Spleen (tissue), 11 donors: ENCODE data around the gene ATP5F1A. TPM values are rescaled to one million over a fixed set of nuclear protein-coding genes. Genes with fewer than 3 reads are reported as not detected.
A peak's percentile ranks its signal among the peaks of the same experiment; 100 is the strongest.

Experiments
- DNase-seq: peaks from one replicate; pipeline ENCODE4 v3.0.0-alpha.2; 2020
- H3K27ac ChIP-seq, 8 donors: fragments of 200-600 bp; sonication (generic) in 7 of 8; 1 replicate in 4 of 8; 2 replicates in 4 of 8; pipeline versions ENCODE4 v1.5.0 to v1.8.0; 2016 to 2021; ENCODE audit warnings: inconsistent platforms in 4 of 8, mild to moderate bottlenecking in 4 of 8, moderate library complexity in 1 of 8
- H3K27me3 ChIP-seq, 7 donors: fragments of 200-600 bp; sonication (generic) in 6 of 7; replicated peaks in 1 of 7; 1 replicate in 4 of 7; 2 replicates in 3 of 7; pipeline versions ENCODE4 v1.5.0 to v1.8.0; 2016 to 2021; ENCODE audit warnings: inconsistent platforms in 3 of 7, mild to moderate bottlenecking in 1 of 7
- H3K36me3 ChIP-seq, 6 donors: fragments of 200-600 bp; sonication (generic) in 5 of 6; 1 replicate in 4 of 6; 2 replicates in 2 of 6; pipeline versions ENCODE4 v1.5.0 to v1.8.0; 2016 to 2021; ENCODE audit warnings: inconsistent platforms in 2 of 6
- H3K4me1 ChIP-seq, 6 donors: fragments of 200-600 bp; sonication (generic) in 5 of 6; 1 replicate in 3 of 6; 2 replicates in 3 of 6; pipeline versions ENCODE4 v1.5.0 to v1.8.0; 2016 to 2021; ENCODE audit warnings: inconsistent platforms in 3 of 6
- H3K4me3 ChIP-seq, 8 donors: fragments of 200-600 bp; sonication (generic) in 7 of 8; 1 replicate in 4 of 8; 2 replicates in 4 of 8; pipeline versions ENCODE4 v1.5.0 to v1.8.0; 2016 to 2021; ENCODE audit warnings: inconsistent platforms in 4 of 8, mild to moderate bottlenecking in 4 of 8, moderate library complexity in 2 of 8
- H3K9me3 ChIP-seq, 8 donors: fragments of 200-600 bp; sonication (generic) in 7 of 8; 1 replicate in 4 of 8; 2 replicates in 4 of 8; pipeline versions ENCODE4 v1.5.0 to v1.8.0; 2016 to 2021; ENCODE audit warnings: inconsistent platforms in 4 of 8
- POLR2A ChIP-seq, 3 donors: fragments of 450-650 bp; IDR thresholded peaks; one replicate each; pipeline ENCODE4 v1.5.1; 2017; ENCODE audit warnings: antibody characterized with exemption in 3 of 3, mild to moderate bottlenecking in 1 of 3
- POLR2AphosphoS5 ChIP-seq, 3 donors: sonication (generic); formaldehyde crosslinking; IDR thresholded peaks; one replicate each; pipeline ENCODE4 v1.5.1; 2017; ENCODE audit warnings: antibody characterized with exemption in 3 of 3
- WGBS, 5 donors: extraction: QIAGEN DNeasy Blood & Tissue Kit in 3 of 5; methylation state at CpG; one replicate each; pipeline versions ENCODE4 v1.1.5 to v1.1.7; 2013 to 2018; 5-methylcytosine and 5-hydroxymethylcytosine counted together
- intact Hi-C: fragments of 100-400 bp; cut with DNase I; formaldehyde crosslinking; loops from one replicate; pipeline ENCODE4 v1.15.0; 2023; ENCODE audit warnings: low total_unique reads
- polyA plus RNA-seq, 3 donors: library from polyadenylated mRNA; stranded (reverse); fragments of 200-250 nt; gene quantifications; one replicate each; pipeline ENCODE4 v1.2.1, GENCODE V29; 2013
- total RNA-seq, 7 donors: library from RNA; depleted of rRNA in 3 of 7; stranded (reverse); fragments of >200 nt in 3 of 7; fragmentation: NEBNext Ultra II Directional in 4 of 7; extraction: Animal tissue kit (Norgen Biotek cat#: 25700) in 4 of 7; gene quantifications; one replicate each; pipeline versions ENCODE4 v1.1.0 to v1.2.1, GENCODE V29; 2016 to 2021
- TF ChIP-seq, protein P1 (sequence below), 11 experiments: fragments of 200-600 bp in 7 of 11; fragments of 450-650 bp in 4 of 11; sonication (generic) in 4 of 11; IDR thresholded peaks in 8 of 11; conservative IDR thresholded peaks in 3 of 11; 1 replicate in 7 of 11; 2 replicates in 4 of 11; pipeline versions ENCODE4 v1.4.0 to v1.8.0; 2016 to 2021; ENCODE audit warnings: antibody characterized with exemption in 11 of 11, inconsistent platforms in 4 of 11, mild to moderate bottlenecking in 1 of 11
- donor health status: healthy with polysubstance abuse.
- donor health status: DM: no; HTN: no; CAD: no; lungs with moderate emphysema.
- donor health status: DM: no; HTN: no; CAD: no.
- donor health status: Bipolar disorder and iron deficiency.
- donor health status: healthy.
- donor health status: DM: no; HTN: no; CAD: no.
- donor health status: DM: yes; HTN: yes; CAD: no.

ATP5F1A gene
- total and polyA plus RNA-seq, 10 donors: 188 to 364 (median 269) TPM

DNA sequence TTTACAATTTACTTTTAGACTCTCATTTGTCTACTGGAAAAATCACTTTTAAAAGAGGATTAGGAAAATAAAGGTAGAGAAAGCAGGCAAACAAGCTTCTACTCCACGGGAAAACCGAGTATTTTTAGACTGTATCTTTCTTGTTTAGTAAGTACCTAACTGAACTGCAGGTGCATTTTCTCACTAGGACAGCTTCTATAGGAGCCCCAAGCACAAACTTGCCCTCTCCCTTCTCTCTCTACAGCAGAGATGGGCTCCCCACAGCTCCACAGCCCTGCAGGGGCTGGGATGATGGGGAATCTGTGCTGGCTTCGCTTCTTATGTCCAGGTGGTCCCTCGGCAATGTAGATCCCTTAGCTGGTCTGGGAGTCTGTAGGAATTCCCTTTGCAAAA lies 42.3 kb downstream of the ATP5F1A start:
- no peak for DNase-seq
- Histone ChIP-seq H3K4me3 (no peak overlapping the region), H3K4me1 (peaks cover 16 to 87% (median 47%) of the 10 kb centered on the region in 6 donors), H3K27ac (peak overlapping the region; percentile 64 to 82 (median 71)), H3K9me3 (no peaks in the 10 kb centered on the region), H3K36me3 (peaks cover 0 to 11% (median 0%) of the 10 kb centered on the region in 6 donors), H3K27me3 (no peaks in the 10 kb centered on the region)
- 45 to 51% (median 49%) methylated on average over 4 of the region's 4 CpGs for WGBS, 5 donors
- TF ChIP-seq POLR2AphosphoS5 (IDR thresholded peaks at IDR 0.05) (no peak), POLR2A (IDR thresholded peaks at IDR 0.05) (no peak)
- TF ChIP-seq, protein P1, sequence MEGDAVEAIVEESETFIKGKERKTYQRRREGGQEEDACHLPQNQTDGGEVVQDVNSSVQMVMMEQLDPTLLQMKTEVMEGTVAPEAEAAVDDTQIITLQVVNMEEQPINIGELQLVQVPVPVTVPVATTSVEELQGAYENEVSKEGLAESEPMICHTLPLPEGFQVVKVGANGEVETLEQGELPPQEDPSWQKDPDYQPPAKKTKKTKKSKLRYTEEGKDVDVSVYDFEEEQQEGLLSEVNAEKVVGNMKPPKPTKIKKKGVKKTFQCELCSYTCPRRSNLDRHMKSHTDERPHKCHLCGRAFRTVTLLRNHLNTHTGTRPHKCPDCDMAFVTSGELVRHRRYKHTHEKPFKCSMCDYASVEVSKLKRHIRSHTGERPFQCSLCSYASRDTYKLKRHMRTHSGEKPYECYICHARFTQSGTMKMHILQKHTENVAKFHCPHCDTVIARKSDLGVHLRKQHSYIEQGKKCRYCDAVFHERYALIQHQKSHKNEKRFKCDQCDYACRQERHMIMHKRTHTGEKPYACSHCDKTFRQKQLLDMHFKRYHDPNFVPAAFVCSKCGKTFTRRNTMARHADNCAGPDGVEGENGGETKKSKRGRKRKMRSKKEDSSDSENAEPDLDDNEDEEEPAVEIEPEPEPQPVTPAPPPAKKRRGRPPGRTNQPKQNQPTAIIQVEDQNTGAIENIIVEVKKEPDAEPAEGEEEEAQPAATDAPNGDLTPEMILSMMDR (IDR thresholded peaks at IDR 0.05 in 8 of 11, conservative IDR thresholded peaks at IDR 0.05 in 3 of 11): no peak
- intact Hi-C loops: no loop called here

DNA sequence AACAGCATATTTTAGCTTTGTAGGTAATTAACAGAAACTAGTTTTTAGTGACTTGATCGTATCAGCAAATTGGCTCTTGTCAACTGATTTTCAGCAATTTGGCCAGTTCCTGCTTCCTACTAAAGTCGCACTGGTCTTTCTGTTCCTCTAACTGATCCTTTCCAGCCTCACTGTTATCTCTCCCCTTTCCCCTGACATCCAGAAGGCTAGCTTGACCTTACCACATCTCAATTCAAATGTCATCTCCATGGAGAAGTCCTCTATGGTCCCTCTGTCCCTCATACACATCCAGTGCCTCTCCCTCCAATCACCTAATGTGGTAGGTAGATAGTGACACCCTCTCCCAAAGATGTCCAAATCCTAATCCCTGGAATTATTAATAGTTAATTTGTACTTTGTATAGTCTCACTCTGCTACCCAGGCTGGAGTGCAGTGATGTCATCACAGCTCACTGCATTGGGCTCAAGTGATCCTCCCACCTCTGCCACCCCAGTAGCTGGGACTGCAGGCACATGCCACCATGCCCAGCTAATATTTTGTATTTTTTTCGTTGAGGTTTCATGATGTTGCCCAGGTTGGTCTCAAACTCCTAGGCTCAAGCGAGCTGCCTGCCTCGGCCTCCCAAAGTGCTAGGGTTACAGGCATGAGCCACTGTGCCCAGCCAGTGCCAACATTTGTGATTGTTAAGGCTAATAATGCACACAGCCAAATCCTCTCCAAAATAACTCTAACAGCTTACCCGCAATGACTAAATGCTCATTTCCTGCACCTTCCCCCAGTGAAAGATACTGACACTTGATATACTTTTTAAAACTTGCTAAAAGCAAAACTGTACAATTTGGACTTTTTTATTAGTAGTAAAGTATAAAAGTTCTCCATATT lies 42.9 kb downstream of the ATP5F1A start:
- H3K36me3 ChIP-seq: peaks cover 0 to 11% (median 0%) of the 10 kb centered on the region in 6 donors
- TF ChIP-seq, protein P1 (IDR thresholded peaks at IDR 0.05 in 8 of 11, conservative IDR thresholded peaks at IDR 0.05 in 3 of 11): no peak
- TF ChIP-seq POLR2AphosphoS5 (IDR thresholded peaks at IDR 0.05): no peak
- TF ChIP-seq POLR2A (IDR thresholded peaks at IDR 0.05): no peak
- no peak overlapping the region for H3K4me3 ChIP-seq
- H3K27ac ChIP-seq: peak overlapping the region; percentile 64 to 82 (median 71)
- H3K4me1 ChIP-seq: peaks cover 15 to 80% (median 43%) of the 10 kb centered on the region in 6 donors
- DNase-seq: no peak
- WGBS, 5 donors: 36 to 44% (median 39%) methylated on average over 6 of the region's 6 CpGs
- no peaks in the 10 kb centered on the region for H3K9me3 ChIP-seq
- intact Hi-C loops: no loop called here
- no peaks in the 10 kb centered on the region for H3K27me3 ChIP-seq

DNA sequence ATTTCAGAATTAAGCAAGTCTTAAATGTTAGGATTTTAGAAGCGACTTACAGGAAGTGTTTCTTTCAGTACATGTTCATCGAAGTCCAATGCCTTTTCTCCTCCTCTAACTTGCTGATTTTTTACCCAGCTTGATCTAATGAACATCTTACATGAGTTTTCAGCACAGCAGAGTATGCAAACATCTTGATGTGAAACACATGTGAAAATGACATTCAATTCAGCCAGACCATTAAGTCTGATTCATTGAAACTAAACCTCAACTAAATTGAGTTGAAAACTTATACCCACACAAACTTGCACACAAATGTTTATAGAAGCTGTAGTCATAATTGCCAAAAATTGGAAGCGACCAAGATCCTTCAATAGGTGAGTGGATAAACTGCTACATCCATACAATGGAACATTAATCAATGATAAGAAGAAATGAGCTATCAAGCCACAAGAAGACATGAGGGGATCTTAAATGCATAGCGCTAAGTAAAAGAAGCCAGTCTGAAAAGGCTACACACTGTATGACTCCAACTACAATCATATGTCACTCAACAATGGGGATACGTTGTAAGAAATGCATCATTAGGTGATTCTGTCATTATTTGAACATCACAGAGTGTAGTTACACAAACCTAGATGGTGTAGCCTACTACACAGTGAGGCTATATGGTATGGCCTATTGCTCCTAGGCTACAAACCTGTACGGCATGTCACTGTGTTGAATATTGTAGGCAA lies 44.6 kb downstream of the ATP5F1A start:
- intact Hi-C loops: no loop called here
- Histone ChIP-seq H3K27me3 (no peaks in the 10 kb centered on the region), H3K4me3 (no peak overlapping the region), H3K27ac (peak overlapping the region in 6 of 8 donors; percentile 12 to 81 (median 68)), H3K4me1 (peaks cover 15 to 67% (median 39%) of the 10 kb centered on the region in 6 donors), H3K9me3 (no peaks in the 10 kb centered on the region), H3K36me3 (peaks cover 0 to 6% (median 0%) of the 10 kb centered on the region in 6 donors)
- WGBS, 5 donors: 69 to 87% (median 83%) methylated on average over 6 of the region's 6 CpGs
- no peak for DNase-seq
- no peak for TF ChIP-seq POLR2AphosphoS5 (IDR thresholded peaks at IDR 0.05)

DNA sequence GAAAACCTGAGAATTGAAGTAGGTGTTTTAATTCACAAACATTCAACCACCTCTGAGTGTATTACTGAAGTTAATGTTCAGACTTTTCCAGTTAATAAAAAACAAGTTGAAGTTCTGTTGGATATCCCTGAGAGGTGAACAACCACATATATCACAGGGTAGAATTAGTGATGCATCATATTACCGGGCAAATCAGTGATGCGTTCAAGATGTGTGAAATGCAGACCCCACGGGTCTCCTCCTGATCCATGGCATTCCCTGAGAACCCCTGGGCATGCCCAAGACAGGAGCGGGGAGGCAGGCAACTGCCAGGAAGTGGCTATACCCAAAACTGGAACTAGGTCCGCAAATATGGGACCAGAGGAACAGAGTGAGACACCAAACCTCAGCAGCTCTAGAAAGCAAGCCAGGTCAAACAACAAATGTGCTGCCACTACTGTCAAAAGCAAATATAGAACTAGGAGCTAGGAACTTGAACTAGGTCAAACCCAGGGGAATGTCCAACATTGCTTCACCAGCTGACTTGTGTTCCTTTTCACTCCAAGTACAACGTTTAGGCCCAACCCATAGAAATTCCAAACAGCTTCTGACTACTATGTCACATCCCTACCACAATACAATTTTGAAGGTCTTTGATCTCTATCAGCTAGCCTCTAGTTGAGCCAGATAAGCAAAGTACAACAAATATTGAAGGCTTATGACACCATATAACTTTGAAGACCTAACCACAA lies 46.2 kb downstream of the ATP5F1A start:
- no peaks in the 10 kb centered on the region for H3K9me3 ChIP-seq
- DNase-seq: no peak
- TF ChIP-seq, protein P1 (IDR thresholded peaks at IDR 0.05 in 8 of 11, conservative IDR thresholded peaks at IDR 0.05 in 3 of 11): no peak
- TF ChIP-seq POLR2AphosphoS5 (IDR thresholded peaks at IDR 0.05) (no peak), POLR2A (IDR thresholded peaks at IDR 0.05) (no peak)
- peaks cover 16 to 76% (median 42%) of the 10 kb centered on the region in 6 donors for H3K4me1 ChIP-seq
- peak overlapping the region; percentile 20 to 81 (median 66) for H3K27ac ChIP-seq
- H3K36me3 ChIP-seq: peaks cover 0 to 9% (median 0%) of the 10 kb centered on the region in 6 donors
- 58 to 80% (median 63%) methylated on average over 6 of the region's 6 CpGs for WGBS, 5 donors
- H3K4me3 ChIP-seq: no peak overlapping the region
- H3K27me3 ChIP-seq: no peaks in the 10 kb centered on the region
- intact Hi-C loops: no loop called here
